ENCODE results near the gene IER5L. TPM values are rescaled to one million over a fixed set of nuclear protein-coding genes. Genes with fewer than 3 reads are reported as not detected.
"Not testable (repeated sequence)": the region's sequence is repeated elsewhere in the genome, so short reads cannot be mapped to it uniquely, and the experiment has no call there.

Gene IER5L
- total RNA-seq, 2 experiments from 2014 or later, result 1.3 to 1.5 TPM

DNA sequence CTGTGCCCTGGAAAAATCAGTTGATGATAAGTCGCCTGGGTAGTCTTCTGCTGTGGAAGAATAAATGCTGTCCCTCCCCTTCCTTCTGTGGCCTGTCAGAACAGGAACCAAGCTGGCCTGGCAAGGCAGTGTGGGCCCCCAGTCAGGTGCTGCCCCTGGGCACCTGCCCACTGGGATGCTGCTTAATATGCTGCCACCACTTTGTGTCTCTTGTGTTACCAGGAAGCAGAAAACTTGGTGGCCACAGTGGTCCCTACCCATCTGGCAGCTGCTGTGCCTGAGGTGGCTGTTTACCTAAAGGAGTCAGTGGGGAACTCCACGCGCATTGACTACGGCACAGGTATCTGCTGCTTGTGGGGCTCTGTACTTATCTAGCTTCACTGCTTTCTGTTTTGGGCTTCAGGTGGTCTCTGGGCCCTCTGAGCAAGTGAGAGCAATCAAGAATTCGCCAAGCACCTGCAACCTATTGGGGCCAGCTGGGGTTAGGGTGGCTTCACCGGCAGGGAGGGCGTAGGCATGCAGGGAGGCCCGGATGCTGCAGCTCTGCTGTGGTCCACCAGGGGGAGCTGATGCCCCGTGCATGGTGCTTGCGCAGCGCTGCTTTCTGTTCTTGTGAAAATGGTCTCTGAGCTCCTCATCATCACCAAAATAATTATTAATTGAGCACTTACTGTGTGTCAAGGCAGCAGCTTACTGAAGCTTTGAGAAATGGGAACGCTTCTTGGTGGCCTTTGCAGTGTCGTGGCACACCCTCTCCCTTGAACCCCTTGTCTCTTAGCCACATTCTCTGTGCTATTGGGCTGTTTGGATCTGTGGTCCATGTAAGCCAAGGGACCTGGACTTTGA is 46.5 kb downstream of the IER5L start:
- ChIA-PET POLR2A (interaction anchor here (0.6 to 2.1 kb wide), 4 partner anchors 9 to 229 kb away, joined by 3 to 7 read pairs (median 4); partner anchors contain the start of genes IER5L and PTPA), CTCF (interaction anchor here (0.5 to 6.1 kb wide), 56 partner anchors 8 to 659 kb away, joined by 3 to 129 read pairs (median 5); partner anchors contain the start of genes ASB6, C9orf50, CRAT and DOLPP1)
- Mint-ChIP-seq H3K4me3 (no peak overlapping the region), H3K36me3 (peaks cover 11% of the 10 kb centered on the region), H3K27me3 (no peaks in the 10 kb centered on the region), H3K27ac (no peak overlapping the region), H3K9me3 (no peaks in the 10 kb centered on the region), H3K4me1 (ENCODE audit: low read depth) (peaks cover 4% of the 10 kb centered on the region)
- intact Hi-C loops (cut with micrococcal nuclease), result loop anchor here (1.0 to 2.0 kb wide), 2 partner anchors 9 to 479 kb away; no protein-coding TSS in a partner anchor
- DNase-seq, result peak; percentile 89

DNA sequence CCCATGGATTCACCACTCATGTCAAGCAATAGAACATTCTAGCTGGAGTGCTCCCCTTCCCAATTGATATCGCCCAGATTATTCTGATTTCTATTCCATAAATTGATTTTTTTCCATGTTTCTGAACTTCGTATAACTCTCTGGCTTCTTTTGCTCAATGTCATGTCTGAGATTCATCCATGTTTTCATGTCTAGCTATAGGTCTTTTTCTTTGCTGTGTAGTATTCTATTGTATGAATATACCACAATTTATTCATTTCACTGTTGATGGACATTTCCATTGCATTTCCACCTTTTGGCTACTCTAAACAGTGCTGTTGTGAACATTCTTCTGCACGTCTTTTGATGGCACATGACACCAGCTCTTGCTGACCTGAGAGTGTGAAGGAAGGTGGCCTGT is 47.3 kb downstream of the IER5L start:
- Mint-ChIP-seq H3K27ac (no peak overlapping the region), H3K4me1 (ENCODE audit: low read depth) (peaks cover 4% of the 10 kb centered on the region), H3K36me3 (peaks cover 11% of the 10 kb centered on the region), H3K9me3 (no peaks in the 10 kb centered on the region), H3K27me3 (no peaks in the 10 kb centered on the region), H3K4me3 (no peak overlapping the region)
- CTCF ChIA-PET, result interaction anchor here (0.6 to 6.1 kb wide), 30 partner anchors 9 to 660 kb away, joined by 3 to 129 read pairs (median 9); partner anchors contain the start of genes C9orf50, CRAT, DOLPP1 and NTMT1
- intact Hi-C loops (cut with micrococcal nuclease), result loop anchor here (1.0 to 2.0 kb wide), 2 partner anchors 10 to 480 kb away; no protein-coding TSS in a partner anchor
- POLR2A ChIA-PET, result interaction anchor here (1.5 to 2.1 kb wide), 2 partner anchors 19 to 47 kb away, joined by 3 to 7 read pairs; partner anchors contain the start of genes IER5L and PTPA
- no peak for DNase-seq

DNA sequence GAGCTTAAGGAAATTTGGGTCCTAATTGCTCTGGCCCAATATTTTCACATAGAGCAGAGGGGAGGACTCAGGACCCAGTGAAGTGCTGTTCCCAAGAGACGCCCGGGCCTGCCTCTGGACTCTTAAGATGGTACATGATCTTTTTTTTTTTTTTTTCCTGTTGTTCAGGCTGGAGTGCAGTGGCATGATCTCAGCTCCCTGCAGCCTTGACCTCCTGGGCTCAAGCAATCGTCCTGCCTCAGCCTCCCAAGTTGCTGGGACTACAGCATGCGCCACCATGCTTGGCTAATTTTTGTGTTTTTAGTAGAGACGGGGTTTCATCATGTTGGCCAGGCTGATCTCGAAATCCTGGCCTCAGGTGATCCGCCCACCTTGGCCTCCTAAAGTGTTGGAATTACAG is 47.8 kb downstream of the IER5L start:
- intact Hi-C loops (cut with micrococcal nuclease), result loop anchor here (2.0 kb wide), 1 partner anchor 481 kb away; no protein-coding TSS in a partner anchor
- H3K4me1 Mint-ChIP-seq (ENCODE audit: low read depth); H3K4me3 Mint-ChIP-seq; POLR2A ChIA-PET; H3K27ac Mint-ChIP-seq; H3K9me3 Mint-ChIP-seq; DNase-seq; H3K27me3 Mint-ChIP-seq: not testable (repeated sequence)
- CTCF ChIA-PET, result interaction anchor here (0.6 to 6.1 kb wide), 17 partner anchors 8 to 660 kb away, joined by 3 to 129 read pairs (median 11); partner anchors contain the start of genes C9orf50, DOLPP1, NTMT1 and PTPA
- H3K36me3 Mint-ChIP-seq, result peaks cover 11% of the 10 kb centered on the region

DNA sequence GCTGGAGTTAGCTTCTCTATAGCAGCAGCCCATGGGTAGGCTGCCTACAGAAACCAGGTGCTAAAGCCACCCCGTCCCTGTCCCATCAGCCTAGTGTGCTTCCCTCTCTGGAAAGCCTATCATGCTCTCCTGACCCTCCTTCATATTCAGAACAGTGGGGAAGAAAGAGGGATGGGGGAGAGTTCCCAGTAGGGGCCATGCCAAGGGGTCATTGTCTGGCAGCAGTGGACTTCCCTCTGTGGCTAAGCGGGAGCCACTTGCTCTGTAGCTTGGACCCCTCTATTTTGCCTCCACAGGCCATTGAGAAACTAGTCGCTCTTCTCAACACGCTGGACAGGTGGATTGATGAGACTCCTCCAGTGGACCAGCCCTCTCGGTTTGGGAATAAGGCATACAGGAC is 49.4 kb downstream of the IER5L start:
- intact Hi-C loops (cut with micrococcal nuclease), result no loop called here
- DNase-seq, result no peak
- H3K27ac Mint-ChIP-seq, result no peak overlapping the region
- no peak overlapping the region for H3K4me3 Mint-ChIP-seq
- no peaks in the 10 kb centered on the region for H3K27me3 Mint-ChIP-seq
- H3K4me1 Mint-ChIP-seq (ENCODE audit: low read depth), result peaks cover 4% of the 10 kb centered on the region
- POLR2A ChIA-PET, result no interaction called here
- H3K36me3 Mint-ChIP-seq, result peaks cover 8% of the 10 kb centered on the region
- CTCF ChIA-PET, result interaction anchor here (3.8 to 6.1 kb wide), 2 partner anchors 11 to 495 kb away, joined by 54 to 129 read pairs; partner anchors contain the start of genes C9orf50 and NTMT1
- no peaks in the 10 kb centered on the region for H3K9me3 Mint-ChIP-seq

DNA sequence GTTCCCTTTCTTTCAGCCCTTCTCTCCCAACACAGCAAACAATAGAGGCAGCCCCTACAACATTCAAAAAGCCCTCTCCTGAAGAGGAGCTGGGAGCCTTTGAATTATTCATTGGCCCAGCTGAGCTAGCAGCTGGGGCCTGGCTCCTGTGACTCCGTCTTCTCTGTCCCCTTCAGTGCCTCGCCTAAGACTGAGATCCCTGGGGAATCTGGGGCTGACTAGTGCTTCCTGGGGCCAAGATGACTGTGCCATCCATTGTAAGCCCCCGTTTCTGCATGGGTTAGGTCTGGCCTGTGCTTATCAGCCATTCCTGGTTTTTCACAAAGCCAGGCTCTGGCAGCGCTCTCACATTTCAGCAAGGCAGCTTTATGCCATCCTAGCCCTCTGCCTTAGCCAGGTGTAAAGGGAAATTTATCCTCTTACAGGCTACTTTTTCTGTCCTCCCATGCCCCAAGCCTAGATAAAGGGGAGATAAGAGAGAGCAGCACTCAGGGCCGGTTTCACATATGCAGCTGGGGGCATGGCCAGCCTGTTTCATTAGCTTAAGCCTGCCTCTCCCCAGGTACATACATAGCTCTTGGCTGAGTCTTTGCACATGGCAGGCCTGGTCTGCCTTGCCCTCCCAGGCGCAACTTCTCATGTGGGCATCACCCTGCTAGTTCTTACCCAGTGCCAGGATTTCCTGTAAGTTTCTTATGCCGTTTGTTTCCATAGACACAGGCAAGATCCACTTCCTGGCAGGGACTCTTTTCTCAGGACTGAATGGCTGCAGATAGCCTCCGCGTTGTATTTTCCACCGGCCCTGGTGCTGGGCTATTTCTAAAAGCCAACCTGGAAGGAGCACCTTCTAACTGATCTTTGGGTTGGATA is 51.1 kb downstream of the IER5L start:
- CTCF ChIA-PET, result interaction anchor here (0.6 to 2.8 kb wide), 3 partner anchors 12 to 980 kb away, joined by 4 to 13 read pairs (median 9); no protein-coding TSS in a partner anchor
- no peaks in the 10 kb centered on the region for H3K9me3 Mint-ChIP-seq
- no peak overlapping the region for H3K4me3 Mint-ChIP-seq
- no peaks in the 10 kb centered on the region for H3K27me3 Mint-ChIP-seq
- H3K36me3 Mint-ChIP-seq, result peaks cover 9% of the 10 kb centered on the region
- H3K4me1 Mint-ChIP-seq (ENCODE audit: low read depth), result peaks cover 4% of the 10 kb centered on the region
- H3K27ac Mint-ChIP-seq, result no peak overlapping the region
- intact Hi-C loops (cut with micrococcal nuclease), result no loop called here
- no peak for DNase-seq
- POLR2A ChIA-PET, result no interaction called here

Other genes starting within 250 kb of the IER5L start
- 1 to 10 TPM; 5.7 to 6.7 TPM for gene DOLK, start 230.7 kb downstream of the IER5L start, total RNA-seq
- 100 to 1,000 TPM; 121 to 124 TPM for gene NUP188, start 230.6 kb downstream of the IER5L start, total RNA-seq
- 10 to 100 TPM; 59.5 to 62.3 TPM for gene SH3GLB2, start 149.9 kb downstream of the IER5L start, total RNA-seq
- gene MIGA2, start 141.6 kb downstream of the IER5L start, total RNA-seq, result 10 to 100 TPM; 26.1 to 26.5 TPM
- gene DOLPP1, start 97.2 kb downstream of the IER5L start, total RNA-seq, result 10 to 100 TPM; 13.9 to 15.3 TPM
- 10 to 100 TPM; 16.0 to 16.4 TPM for gene CRAT, start 67.5 kb downstream of the IER5L start, total RNA-seq
- 10 to 100 TPM; 74.6 to 76.3 TPM for gene PTPA, start 66.8 kb downstream of the IER5L start, total RNA-seq

Measured in activated CD4-positive, alpha-beta memory T cell treated with anti-CD3 and anti-CD28 coated beads for 36 hours (primary cell).